Tibial artery (tissue), 4 donors: ENCODE measurements around the gene NR2F1.

Source experiments
- DNase-seq, 2 donors: peaks; one replicate each; pipeline ENCODE4 v3.0.0-alpha.2; 2019
- H3K27ac ChIP-seq, 2 donors: fragments of 200-600 bp; sonication (generic) in 1 of 2; 1 replicate in 1 of 2; 2 replicates in 1 of 2; pipeline ENCODE4 v1.5.1; 2018 to 2019; ENCODE audit warnings: mild to moderate bottlenecking in 1 of 2
- H3K27me3 ChIP-seq, 2 donors: fragments of 200-600 bp; sonication (generic) in 1 of 2; one replicate each; pipeline versions ENCODE4 v1.5.1 to v1.6.0; 2016 to 2019
- H3K36me3 ChIP-seq, 3 donors: fragments of 200-600 bp; sonication (generic) in 2 of 3; one replicate each; pipeline ENCODE4 v1.5.1; 2016 to 2019; ENCODE audit warnings: mild to moderate bottlenecking in 2 of 3
- H3K4me1 ChIP-seq, 4 donors: fragments of 200-600 bp; sonication (generic) in 2 of 4; 1 replicate in 3 of 4; 2 replicates in 1 of 4; pipeline ENCODE4 v1.5.1; 2016 to 2019
- H3K4me3 ChIP-seq, 2 donors: fragments of 200-600 bp; sonication (generic) in 1 of 2; 1 replicate in 1 of 2; 2 replicates in 1 of 2; pipeline ENCODE4 v1.5.1; 2018 to 2019; ENCODE audit warnings: mild to moderate bottlenecking in 2 of 2
- H3K9me3 ChIP-seq, 3 donors: fragments of 200-600 bp; sonication (generic) in 1 of 3; one replicate each; pipeline ENCODE4 v1.5.1; 2016 to 2019
- CTCF ChIP-seq, 2 experiments: fragments of 200-600 bp in 1 of 2; fragments of 450-650 bp in 1 of 2; IDR thresholded peaks; one replicate each; pipeline ENCODE4 v1.5.1; 2017 to 2019; ENCODE audit warnings: antibody characterized with exemption in 2 of 2, mild to moderate bottlenecking in 1 of 2, moderate library complexity in 1 of 2
- intact Hi-C: fragments of 100-400 bp; cut with DNase I; formaldehyde crosslinking; loops from one replicate; pipeline ENCODE4 v1.15.0; 2023; ENCODE audit warnings: low total_unique reads

The NR2F1 gene

GRCh38 chr5:93592883-93593282 is 9.9 kb downstream of the NR2F1 start:
- Histone ChIP-seq H3K27me3 (peaks cover 0 to 30% of the 10 kb centered on the region in 2 donors), H3K9me3 (no peaks in the 10 kb centered on the region), H3K27ac (no peak overlapping the region), H3K4me3 (no peak overlapping the region), H3K4me1 (no peaks in the 10 kb centered on the region), H3K36me3 (no peaks in the 10 kb centered on the region)
- TF ChIP-seq CTCF (IDR thresholded peaks at IDR 0.05), result no peak
- intact Hi-C loops, result no loop called here
- DNase-seq, result no peak

GRCh38 chr5:93593476-93594131 is 10.6 kb downstream of the NR2F1 start:
- no peak for TF ChIP-seq CTCF (IDR thresholded peaks at IDR 0.05)
- Histone ChIP-seq H3K36me3 (no peaks in the 10 kb centered on the region), H3K4me3 (no peak overlapping the region), H3K27ac (no peak overlapping the region), H3K4me1 (no peaks in the 10 kb centered on the region), H3K27me3 (peaks cover 0 to 34% of the 10 kb centered on the region in 2 donors), H3K9me3 (no peaks in the 10 kb centered on the region)
- intact Hi-C loops, result no loop called here
- no peak for DNase-seq

- Histone ChIP-seq H3K27ac (no peak overlapping the region), H3K36me3 (no peaks in the 10 kb centered on the region), H3K4me1 (no peaks in the 10 kb centered on the region), H3K4me3 (no peak overlapping the region), H3K27me3 (peaks cover 0 to 42% of the 10 kb centered on the region in 2 donors), H3K9me3 (no peaks in the 10 kb centered on the region)
- intact Hi-C loops, result no loop called here
- no peak for TF ChIP-seq CTCF (IDR thresholded peaks at IDR 0.05)
- DNase-seq, result no peak
These were observed 11.8 kb downstream of the NR2F1 start for GRCh38 chr5:93594591-93595419.

GRCh38 chr5:93595420-93596147 is 12.6 kb downstream of the NR2F1 start:
- intact Hi-C loops, result no loop called here
- H3K4me1 ChIP-seq, result no peaks in the 10 kb centered on the region
- DNase-seq, result no peak
- H3K27me3 ChIP-seq, result peaks cover 0 to 42% of the 10 kb centered on the region in 2 donors
- no peaks in the 10 kb centered on the region for H3K36me3 ChIP-seq
- H3K27ac ChIP-seq, result no peak overlapping the region
- no peaks in the 10 kb centered on the region for H3K9me3 ChIP-seq
- H3K4me3 ChIP-seq, result no peak overlapping the region
- no peak for TF ChIP-seq CTCF (IDR thresholded peaks at IDR 0.05)

GRCh38 chr5:93596310-93596675 is 13.3 kb downstream of the NR2F1 start:
- Histone ChIP-seq H3K4me3 (no peak overlapping the region), H3K9me3 (no peaks in the 10 kb centered on the region), H3K36me3 (no peaks in the 10 kb centered on the region), H3K27ac (no peak overlapping the region), H3K4me1 (no peaks in the 10 kb centered on the region), H3K27me3 (peaks cover 0 to 44% of the 10 kb centered on the region in 2 donors)
- no peak for DNase-seq
- intact Hi-C loops, result no loop called here
- TF ChIP-seq CTCF (IDR thresholded peaks at IDR 0.05), result no peak
